Measurements from ENCODE around the gene LHPP. TPM values are rescaled to one million over a fixed set of nuclear protein-coding genes. Genes with fewer than 3 reads are reported as not detected.
"Not testable (repeated sequence)": the region's sequence is repeated elsewhere in the genome, so short reads cannot be mapped to it uniquely, and the experiment has no call there.

LHPP gene
- total and polyA plus RNA-seq, 2 experiments from 2014 or later, result 27.4 to 40.2 TPM

DNA sequence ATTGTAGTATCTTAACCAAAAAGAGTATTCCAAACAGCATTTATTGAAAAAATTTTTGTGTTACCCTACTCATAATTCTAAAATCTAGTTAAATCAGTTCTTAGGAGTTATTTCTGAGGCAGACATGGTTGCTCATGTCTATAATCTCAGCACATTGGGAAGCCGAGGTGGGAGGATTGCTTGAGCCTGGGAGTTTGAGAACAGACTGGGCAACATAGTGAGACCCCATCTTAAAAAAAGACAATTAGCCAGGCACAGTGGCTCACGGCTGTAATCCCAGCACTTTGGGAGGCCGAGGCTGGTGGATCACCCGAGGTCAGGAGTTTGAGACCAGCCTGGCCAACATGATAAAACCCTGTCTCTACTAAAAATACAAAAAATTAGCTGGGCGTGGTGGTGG, 19.9 kb upstream of the LHPP start:
- not testable (repeated sequence) for H3K4me3 ChIP-seq; H3F3A ChIP-seq (replicated peaks; ENCODE audit: low read depth); H2AFZ ChIP-seq; ATAC-seq; DNase-seq (ENCODE audit: low spot score); H3K4me3 Mint-ChIP-seq; H3K27ac ChIP-seq (ENCODE audit: low read depth); H3K9me2 ChIP-seq (ENCODE audit: insufficient read depth); H3K4me1 Mint-ChIP-seq; H4K20me1 ChIP-seq (replicated peaks; ENCODE audit: insufficient read depth); H3K79me2 ChIP-seq (replicated peaks; ENCODE audit: insufficient read depth); H3K27me3 Mint-ChIP-seq (ENCODE audit: insufficient read depth, low read depth, poor library complexity); H3K27ac Mint-ChIP-seq; H3K9me3 Mint-ChIP-seq; H3K36me3 Mint-ChIP-seq (ENCODE audit: low read depth); H3K36me3 ChIP-seq (ENCODE audit: insufficient read depth); H3K4me1 ChIP-seq (ENCODE audit: insufficient read depth); H3K4me2 ChIP-seq
- peaks cover 11% of the 10 kb centered on the region for H3K27me3 ChIP-seq (ENCODE audit: insufficient read depth)

GRCh38 chr10:124446830-124447750, 14.5 kb upstream of the LHPP start:
- peaks cover 37% of the 10 kb centered on the region for H3K4me1 Mint-ChIP-seq
- peak overlapping the region; percentile 77 for H3K4me3 Mint-ChIP-seq
- H3K27me3 Mint-ChIP-seq (ENCODE audit: insufficient read depth, low read depth, poor library complexity), result peaks cover 48% of the 10 kb centered on the region
- H3K36me3 Mint-ChIP-seq (ENCODE audit: low read depth), result peaks cover 12% of the 10 kb centered on the region
- ATAC-seq, result no peak; the same call in 2 of the 3 replicates
- no peaks in the 10 kb centered on the region; the same call in 1 of the 2 replicates for H3K79me2 ChIP-seq (replicated peaks; ENCODE audit: insufficient read depth)
- no peak overlapping the region for H2AFZ ChIP-seq
- H3K9me3 Mint-ChIP-seq, result no peaks in the 10 kb centered on the region
- DNase-seq (ENCODE audit: low spot score), result peak; percentile 61
- TF ChIP-seq, protein P1, sequence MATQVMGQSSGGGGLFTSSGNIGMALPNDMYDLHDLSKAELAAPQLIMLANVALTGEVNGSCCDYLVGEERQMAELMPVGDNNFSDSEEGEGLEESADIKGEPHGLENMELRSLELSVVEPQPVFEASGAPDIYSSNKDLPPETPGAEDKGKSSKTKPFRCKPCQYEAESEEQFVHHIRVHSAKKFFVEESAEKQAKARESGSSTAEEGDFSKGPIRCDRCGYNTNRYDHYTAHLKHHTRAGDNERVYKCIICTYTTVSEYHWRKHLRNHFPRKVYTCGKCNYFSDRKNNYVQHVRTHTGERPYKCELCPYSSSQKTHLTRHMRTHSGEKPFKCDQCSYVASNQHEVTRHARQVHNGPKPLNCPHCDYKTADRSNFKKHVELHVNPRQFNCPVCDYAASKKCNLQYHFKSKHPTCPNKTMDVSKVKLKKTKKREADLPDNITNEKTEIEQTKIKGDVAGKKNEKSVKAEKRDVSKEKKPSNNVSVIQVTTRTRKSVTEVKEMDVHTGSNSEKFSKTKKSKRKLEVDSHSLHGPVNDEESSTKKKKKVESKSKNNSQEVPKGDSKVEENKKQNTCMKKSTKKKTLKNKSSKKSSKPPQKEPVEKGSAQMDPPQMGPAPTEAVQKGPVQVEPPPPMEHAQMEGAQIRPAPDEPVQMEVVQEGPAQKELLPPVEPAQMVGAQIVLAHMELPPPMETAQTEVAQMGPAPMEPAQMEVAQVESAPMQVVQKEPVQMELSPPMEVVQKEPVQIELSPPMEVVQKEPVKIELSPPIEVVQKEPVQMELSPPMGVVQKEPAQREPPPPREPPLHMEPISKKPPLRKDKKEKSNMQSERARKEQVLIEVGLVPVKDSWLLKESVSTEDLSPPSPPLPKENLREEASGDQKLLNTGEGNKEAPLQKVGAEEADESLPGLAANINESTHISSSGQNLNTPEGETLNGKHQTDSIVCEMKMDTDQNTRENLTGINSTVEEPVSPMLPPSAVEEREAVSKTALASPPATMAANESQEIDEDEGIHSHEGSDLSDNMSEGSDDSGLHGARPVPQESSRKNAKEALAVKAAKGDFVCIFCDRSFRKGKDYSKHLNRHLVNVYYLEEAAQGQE (IDR thresholded peaks at IDR 0.05; ENCODE audit: unreplicated experiment), result no peak
- no peak for TF ChIP-seq ETS1 (IDR thresholded peaks at IDR 0.05)
- peak; percentile 36; the same call in 1 of the 2 replicates for TF ChIP-seq POLR2AphosphoS5 (IDR thresholded peaks at IDR 0.05; ENCODE audit: low read depth)
- no peaks in the 10 kb centered on the region for H3K36me3 ChIP-seq (ENCODE audit: insufficient read depth)
- H3K27me3 ChIP-seq (ENCODE audit: insufficient read depth), result peaks cover 52% of the 10 kb centered on the region
- H3K27ac ChIP-seq (ENCODE audit: low read depth), result no peak overlapping the region
- H3K4me1 ChIP-seq (ENCODE audit: insufficient read depth), result peaks cover 33% of the 10 kb centered on the region
- peaks cover 5% of the 10 kb centered on the region; the same call in 1 of the 2 replicates for H4K20me1 ChIP-seq (replicated peaks; ENCODE audit: insufficient read depth)
- H3K27ac Mint-ChIP-seq, result no peak overlapping the region
- no peaks in the 10 kb centered on the region for H3K9me2 ChIP-seq (ENCODE audit: insufficient read depth)
- H3K4me3 ChIP-seq, result peak overlapping the region; percentile 81
- H3F3A ChIP-seq (replicated peaks; ENCODE audit: low read depth), result peaks cover 23% of the 10 kb centered on the region
- peak overlapping the region; percentile 99 for H3K4me2 ChIP-seq

Measured in GM23338 (cell line).